NOMO-1 (cell line): ENCODE results near the gene ANKRD13D.

ENCODE experiments used
- DNase-seq, 2 experiments: peaks; one replicate each; lab custom pipeline; 2025; ENCODE audit not compliant: unreplicated experiment in 2 of 2; lab: John Stamatoyannopoulos, UW

Gene ANKRD13D

DNA sequence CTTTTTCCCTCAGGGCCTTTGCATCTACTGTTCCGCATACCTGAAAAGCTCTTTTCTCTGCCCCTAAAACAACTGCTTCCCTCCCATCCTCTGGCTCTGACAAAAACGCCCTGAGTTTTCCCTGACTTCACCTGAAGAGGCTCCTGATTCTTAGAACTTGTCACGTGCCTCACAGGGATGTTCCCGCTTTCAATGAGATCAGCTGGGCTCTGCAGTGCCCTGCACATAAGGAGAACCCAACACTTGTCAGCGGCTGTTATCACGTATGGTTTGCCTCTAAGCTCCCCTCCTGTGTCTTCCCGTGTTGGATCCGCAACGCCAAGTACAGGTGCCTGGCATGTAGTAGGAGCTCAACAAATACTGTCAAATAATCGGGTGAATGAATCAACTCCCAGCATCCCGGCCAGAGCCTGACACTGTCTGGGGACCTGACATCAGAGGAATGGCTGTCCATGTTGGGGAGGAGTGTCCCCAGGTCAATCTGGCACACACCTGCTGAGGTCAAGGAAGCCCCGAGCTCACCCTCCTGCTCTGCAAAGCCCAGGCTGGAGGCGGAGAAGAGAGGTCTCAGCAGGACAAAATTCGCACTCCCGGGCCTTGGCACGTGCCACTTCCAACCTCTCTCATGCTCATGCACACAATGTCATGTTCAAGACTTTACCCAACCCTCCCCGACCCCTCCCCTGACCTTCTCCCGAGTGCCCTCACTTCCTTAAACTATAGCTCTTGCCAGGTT is 27.0 kb upstream of the ANKRD13D start:
- DNase-seq, result no peak

DNA sequence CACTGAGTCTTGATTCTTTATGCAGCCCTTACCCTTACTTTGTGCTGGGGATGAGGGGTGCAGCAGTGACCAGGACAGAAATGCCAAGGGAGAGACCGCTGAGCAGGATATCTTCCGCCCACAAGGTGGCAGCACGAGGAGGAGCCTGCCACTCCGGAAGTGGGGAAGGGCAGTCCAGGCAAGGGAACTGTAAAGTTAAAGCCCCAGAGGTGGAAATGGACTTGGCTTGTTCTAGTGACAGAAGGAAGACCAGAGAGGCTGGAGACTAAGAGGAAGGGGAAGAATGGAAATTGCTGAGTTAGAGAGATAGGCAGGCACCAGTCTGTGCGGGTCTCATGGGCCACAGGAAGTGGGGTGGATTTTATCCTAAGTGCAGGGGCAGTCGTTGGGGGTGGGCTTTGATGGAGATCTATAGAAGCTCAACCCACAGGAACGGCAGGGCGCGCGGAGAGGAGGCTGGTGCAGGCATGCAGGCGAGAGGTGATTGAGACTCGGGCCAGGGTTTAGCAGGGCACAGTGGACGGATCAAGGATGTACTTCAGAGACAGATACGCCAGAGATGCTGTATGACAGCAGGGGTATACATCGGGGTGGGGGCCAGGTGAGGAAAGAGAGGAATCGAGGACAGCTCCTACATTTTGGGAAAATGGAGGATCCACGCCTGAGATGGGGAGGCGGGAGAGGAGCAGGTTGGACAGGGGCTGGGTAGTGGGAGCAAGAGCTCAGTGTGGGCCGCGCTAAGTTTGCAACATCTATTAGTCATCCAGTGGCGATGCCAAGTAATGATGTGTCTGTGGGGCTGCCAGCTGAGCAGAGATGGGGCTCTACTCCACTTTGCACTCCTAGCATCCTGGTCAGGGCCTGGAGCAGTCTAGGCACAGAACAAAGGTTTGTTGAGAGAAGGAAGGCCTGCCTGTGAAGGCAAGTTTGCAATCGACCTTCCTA is 26.1 kb upstream of the ANKRD13D start:
- DNase-seq, result peak; percentile 87 to 89

DNA sequence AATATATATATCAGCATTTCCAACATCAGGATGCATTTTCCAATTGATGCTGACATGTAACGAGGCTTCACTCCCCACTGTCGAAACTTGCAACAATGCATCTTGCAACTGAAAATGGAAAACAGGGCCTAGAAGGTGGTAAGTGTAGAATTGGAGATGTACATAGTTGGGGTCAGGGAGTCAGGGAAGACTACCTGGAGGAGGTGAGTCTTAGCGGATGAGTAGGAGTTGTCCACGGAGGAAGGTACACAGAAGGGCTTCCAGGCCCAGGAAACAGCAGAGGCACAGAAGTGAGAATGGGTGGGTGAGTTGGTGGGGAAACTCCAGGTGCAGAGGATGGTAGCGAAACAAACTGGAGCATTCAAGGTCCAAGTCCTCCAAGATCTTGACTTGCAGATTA is 24.8 kb upstream of the ANKRD13D start:
- DNase-seq, result no peak

DNA sequence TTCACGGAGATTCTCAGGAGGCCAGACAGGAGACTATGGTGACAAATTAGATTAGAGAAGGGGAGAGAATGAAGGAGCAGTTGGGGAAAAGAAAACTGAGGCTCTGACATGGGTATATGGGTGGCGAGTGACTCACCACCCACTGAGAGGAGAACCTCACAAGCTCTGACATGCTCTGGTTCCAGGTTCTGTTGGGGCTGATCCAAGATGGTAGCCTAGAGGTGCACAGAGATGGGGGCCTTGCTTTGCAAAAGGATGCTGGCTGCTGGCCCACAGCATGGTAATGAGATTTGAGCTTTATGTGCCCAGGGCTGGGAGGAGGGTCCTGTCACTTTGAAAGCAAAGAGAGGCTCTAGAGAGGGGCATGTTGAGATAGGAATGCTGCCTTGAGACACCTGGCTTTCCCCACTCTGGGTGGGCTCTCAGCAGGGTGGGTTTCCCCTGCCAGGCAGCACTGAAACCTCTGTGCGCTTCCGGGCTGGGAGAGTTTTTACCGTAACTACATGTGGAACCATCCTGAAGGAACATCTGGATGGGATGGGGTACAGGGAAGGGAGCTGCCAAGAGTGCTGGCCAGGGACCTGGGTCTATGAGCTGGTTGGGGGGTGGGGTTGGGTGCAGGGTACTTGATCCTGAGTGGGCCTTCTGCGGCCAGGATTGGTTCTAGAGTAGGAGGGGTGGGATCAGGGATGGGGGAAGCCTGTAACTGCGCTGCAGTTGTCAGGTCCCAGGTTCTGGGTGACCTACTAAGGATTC is 24.0 kb upstream of the ANKRD13D start:
- DNase-seq, result no peak

DNA sequence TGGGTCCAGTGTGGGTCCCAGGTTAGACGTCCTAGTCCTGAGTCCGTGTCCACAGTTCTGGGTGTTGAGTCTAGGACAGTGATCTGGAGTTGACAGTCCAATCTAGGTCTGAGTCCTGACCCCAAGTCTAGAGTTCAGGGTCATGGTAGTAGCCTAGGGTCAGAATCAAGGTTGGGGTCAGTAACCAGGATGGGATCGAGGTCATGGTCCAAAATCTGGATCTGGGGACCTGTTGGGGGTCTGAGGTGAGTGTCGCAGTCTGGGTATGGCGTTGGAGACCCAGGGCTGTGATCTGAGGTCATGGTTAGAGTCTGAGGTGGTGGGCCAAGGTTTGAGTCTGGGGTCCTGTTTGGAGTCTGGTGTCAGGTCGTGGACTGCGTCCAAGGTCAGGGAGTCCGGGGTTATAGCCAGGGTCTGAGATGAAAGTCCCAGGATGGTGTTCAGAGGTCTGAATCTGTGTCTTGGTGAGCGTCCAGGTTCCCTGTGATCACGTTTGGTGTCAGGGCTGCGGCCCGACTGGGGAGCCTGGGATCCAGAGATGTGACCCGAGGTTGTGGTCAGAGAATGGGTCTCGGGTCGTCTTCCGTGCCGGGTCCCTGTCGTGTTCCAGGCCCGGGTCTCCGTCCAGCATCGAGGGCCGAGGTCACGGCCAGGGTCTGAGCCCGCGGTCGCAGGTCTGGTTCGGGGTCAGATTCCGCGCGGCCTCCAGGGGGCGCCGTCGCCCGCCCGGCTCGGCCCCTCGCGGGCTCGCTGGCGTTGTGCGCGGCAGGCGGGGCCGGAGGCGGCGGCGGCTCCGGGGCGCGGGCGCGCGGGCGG is 23.3 kb upstream of the ANKRD13D start:
- peak; percentile 50 to 75 for DNase-seq

DNA sequence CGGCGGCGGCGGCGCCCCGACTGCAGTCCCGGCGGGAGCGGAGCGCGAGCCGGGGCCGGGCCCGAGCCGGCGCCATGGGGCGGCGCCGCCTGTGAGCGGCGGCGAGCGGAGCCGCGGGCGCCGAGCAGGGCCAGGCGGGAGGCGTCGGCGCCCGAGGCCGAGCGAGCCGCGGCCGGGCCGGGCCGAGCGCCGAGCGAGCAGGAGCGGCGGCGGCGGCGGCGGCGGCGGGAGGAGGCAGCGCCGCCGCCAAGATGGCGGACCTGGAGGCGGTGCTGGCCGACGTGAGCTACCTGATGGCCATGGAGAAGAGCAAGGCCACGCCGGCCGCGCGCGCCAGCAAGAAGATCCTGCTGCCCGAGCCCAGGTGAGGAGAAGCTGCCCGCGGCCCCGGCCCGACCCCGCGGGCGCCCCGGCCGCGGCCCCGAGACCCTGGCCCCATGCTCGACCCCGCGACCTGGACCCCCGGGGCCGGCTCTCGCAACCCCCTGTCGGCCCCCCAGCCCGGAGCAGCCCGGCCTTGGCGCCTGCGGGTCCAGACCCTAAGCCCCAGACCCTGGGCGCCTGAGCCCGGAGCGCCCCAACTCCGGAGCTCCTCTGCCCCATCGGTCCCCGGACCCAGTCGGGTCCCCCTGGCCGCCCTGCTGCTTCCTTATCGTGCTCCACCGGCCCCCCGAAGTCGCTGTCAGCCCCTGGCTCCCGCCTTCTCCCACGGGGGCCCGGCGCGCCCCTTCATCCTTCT is 22.5 kb upstream of the ANKRD13D start, which contains the start of gene GRK2:
TSS of gene GRK2 (plus strand) at position 25 of the 739 bp plus-strand sequence. CDS start at position 252, 227 bp downstream.
- peak in 1 of 2 experiments; percentile 29 for DNase-seq

DNA sequence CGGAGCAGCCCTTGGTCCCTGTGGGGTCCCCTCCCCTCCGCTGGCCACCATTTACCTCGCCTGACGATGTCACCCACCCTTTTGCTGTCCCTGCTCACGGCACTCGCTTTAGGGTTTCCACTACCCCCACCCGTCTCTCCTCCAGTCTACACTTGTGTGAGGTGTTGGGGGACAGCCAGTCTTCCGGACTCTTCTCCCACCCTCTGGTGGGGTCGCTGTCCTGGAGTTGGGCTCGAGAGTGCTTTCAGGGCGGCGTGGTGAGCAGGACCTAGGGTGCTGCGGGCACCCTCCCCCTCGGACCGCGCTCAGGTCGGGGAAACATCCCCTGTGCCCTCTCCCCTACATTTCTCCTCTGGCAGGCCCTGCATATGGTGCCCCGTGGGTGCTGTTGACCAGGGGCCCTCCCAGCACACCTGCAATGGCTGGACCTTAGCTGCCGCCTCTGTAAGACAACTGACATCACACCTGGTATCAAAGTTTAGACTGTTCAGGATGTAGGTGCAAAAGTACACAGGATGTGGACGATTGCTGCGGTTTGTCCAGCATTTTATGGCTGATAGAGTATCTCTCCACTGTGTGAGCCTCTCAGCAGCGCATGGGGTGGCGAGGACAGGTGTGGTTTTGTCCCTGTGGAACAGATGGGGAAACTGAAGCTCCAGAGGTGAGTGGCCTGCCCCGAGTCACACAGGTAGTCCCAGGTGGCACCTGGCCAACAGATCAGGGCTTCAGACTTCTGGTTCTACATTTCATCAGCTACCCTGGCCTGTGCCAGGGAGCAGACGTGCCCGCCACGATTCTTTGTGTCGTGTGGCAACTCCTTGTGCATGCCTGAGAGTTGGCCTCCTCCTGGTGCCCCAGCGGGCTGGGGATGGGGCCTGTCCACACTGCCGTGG is 21.7 kb upstream of the ANKRD13D start:
- DNase-seq, result no peak

DNA sequence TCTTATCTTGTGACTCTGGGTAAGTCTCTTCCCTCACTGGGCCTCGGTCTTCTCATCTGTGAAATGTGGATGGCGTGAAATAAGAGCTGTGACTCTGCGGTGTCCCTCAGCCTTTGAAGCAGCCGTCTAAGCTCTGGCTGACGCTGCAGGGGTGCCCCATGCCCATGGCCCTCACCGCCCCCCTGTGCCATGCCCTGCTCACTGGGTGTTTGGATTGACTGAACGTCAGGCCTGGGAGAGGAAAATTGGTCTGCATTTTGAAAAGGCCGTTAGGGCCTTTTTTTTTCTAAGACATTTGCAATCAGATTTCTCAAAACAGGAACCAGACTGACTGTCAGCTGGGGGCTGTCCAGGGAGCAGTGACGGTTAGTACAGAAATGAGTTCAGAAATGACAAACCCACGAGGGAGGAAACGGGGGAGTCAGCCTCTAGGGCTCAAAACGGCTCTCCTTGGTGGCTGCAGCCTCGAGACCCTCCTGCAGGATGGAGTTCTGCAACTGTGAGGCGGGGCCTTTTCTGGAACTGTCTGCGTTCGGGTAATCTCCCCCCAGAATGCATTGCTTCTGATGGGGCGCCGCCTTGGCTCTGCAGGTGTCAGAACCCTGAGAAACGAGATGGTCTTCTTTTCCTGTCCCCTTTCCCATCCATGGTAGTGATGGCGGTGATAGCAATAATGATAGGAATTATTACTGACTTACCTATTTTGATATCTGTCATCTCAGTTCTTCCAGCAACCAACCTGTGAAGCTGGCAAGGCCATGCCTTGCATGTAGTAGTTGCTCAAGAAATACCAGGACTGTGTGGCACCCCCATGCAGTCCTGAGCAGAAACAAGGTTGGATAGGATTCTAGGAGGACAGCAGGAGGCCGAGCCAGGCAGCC is 20.8 kb upstream of the ANKRD13D start:
- DNase-seq, result peak; percentile 92 to 94

DNA sequence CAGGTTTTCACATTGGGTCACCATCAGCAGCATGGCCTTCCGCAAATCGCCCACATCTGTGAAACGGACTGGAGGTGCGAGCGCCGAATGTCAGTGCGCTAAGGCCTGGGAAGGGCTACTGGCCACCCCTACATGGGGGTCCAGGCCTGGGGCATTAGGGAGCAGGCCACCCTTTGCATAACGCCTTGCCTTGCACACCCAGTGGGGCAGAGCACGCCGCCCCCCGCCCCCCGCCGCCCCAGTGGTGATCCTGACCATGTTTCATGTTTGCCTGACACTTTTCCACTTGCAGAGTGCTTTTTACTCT is 20.2 kb upstream of the ANKRD13D start:
- no peak for DNase-seq

DNA sequence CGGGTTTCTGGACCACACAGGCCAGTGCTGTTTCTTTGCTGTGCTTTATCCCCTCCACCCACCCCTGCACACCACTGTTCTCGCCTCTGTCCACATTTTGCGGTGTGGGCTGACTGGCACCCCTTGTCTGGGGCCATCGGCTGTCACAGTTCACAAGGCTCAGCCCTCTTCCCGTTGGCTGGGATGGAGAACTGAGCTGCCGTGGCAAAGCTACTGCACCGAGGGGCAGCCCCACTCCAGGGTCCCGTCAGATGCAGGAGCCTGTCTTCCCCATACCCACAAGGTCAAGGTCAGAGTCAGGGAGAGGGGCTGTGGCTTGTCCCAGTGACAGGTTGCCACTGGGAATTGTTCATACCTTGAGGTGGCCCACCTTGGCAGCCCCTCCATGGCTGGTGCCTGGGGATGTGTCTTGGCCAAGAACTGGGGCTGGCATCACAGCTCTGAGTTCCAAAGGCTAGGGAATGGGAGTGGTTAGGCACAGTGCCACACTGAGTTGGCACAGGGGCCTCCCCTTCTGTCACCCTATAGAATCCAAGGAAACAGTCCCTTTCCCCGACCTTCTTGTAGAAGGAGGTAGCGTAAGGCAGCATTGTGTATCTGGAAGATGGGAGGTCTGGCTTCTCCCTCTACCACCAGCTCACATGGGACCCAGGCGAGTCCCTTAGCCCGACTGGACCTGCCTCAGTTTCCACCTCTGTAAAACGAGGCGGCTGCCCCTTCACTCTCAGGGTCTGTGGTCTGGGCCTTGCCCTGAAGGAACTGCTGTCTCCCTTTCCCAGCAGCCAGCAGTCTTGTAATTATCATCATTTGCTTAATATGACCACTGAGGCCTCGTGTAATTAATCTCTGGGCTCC is 19.5 kb upstream of the ANKRD13D start:
- DNase-seq, result no peak

DNA sequence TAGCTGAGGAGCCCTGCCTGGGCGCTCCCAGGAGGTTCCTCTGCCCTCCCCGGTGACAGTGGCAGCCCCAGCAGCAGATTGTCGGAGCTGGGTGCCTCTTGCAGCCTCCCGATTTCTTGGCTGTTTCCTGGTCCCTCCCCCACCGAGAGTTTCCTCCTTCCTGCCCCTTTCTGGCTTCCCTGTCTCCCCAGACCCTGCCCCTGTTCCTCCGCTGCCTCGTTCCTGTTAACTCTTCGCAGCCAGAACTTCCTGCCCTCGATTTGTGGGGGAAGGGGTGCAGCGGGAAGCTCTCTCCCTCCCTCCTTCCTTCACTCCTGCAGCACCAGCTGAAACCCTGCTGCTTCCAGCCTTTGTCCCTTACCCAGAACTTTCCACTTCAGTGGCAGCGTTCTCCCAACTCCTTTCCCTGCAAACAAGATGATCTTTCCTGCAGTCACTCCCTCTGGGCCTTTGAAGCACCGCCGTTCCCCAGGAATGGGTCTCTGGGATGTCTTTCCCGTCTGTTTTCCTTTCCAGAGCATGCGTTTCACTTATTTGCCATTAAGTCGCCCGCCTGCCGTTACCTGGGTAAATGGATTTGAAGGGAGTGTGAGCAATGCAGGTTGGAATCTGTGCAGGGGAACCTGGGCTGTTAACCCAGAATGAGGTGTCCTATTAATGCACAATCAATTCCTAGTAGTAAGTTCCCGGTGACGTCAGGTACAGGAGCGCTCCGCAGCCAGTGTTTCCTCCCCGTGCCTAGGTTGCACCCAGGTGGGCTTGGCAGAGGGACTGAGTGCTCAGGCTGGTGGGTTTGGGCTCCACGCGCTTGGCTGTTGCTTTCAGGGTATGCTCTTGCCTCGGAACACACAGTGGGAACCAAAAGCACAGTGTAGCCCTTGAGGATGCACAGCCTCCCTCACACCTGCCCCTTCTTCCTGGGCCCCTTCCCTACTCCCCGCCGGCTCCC is 18.6 kb upstream of the ANKRD13D start:
- peak; percentile 23 to 58 for DNase-seq

DNA sequence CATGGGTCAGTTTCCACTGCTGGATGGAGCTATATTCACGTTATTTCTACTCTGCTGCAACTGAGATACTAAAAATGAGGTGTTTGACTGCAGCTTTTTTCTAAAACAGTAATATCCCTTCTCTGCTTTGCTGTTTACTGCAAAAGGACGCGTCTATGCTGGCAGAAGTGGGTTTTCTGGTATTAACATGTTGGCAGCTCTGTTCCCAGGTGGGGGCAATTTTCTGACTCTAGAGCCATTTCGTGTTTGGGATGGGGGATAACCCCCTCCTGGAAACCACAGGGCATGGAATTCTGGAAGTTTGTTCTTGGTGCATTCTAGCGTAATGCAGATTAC is 17.9 kb upstream of the ANKRD13D start:
- DNase-seq, result no peak

DNA sequence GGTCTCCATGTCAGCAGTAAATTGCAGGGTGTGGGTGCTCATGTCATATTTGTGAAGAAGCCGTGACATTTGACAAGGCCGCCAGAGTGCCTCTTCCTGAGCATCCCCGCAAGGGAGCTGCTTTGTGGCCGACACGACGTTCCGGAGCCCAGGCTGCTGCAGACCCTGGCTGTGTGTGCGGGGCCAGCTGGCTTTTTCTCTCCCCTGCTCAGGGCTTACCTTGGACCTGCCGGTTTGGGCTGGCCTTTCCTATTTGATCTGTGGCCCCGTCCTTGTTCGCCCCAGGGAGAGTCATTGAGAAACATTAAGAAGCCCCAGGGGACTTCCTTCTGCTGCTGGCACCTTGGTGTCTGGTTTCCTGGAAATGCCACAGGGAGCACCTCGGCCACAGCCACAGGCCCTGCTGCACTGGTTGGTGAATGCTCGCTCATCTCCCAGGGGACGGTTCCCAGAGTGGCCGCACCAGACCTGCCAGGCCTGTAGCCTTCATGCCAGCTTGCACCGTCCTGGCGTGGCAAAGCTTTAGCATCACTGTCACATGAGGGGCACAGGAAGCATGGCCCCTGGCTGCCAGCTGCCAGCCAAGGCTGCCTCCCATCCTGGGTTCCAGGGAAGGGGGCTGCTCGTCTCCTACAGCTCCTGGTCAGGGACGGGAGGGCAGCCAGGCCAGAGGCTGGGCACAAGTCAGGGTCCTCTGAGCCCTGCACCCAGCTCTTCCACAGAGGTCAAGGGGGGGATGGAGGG is 17.4 kb upstream of the ANKRD13D start:
- DNase-seq, result no peak

DNA sequence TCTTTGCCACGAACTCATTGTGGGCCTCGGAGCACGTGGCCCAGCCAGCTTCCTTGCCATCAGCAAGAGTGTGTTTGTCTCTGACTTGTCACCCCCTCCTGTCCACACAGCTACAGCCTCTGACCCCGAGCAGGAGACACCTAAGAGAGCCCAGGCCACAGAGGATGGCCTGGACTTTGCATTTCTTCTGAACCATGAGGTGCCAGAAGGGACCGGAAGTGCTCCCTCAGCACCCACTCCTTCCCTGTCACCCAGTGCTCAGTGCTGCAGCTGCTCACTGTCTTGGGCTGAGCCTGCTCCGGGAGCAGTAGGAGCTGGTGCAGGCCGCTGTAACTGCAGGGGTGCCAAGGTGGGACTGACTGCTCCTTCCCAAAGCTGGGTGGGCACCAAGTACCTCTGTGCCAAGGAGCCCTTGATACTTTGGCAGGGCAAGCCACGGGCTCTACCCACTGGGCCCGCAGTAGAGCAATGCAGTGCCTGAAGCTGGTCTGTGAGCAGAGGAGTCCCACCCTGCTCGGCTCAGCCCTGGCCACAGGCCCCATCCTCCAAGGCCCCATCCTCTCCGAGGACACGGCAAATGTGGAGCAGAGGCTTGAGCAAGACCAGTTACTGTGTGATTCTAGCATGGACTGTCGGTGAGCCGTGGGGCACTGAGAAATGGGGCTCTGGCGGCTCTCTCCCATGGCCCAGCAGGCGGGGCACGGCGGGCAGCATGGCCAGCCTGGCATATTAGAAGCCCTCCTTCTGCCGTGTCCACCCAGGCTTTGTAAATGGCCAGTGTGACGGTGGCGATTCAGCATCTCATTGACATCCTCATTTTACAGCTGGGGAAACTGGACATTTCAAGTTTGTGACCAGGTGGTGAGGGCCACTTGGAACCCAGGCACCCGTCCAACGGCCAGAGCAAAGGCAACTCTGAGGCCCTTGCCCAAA is 16.5 kb upstream of the ANKRD13D start:
- DNase-seq, result no peak
